ENCODE results near the gene PKD1L1. TPM values are rescaled to one million over a fixed set of nuclear protein-coding genes. Genes with fewer than 3 reads are reported as not detected.

PKD1L1 gene
- total RNA-seq, 1 experiment from 2014 or later: 0.17 TPM

DNA sequence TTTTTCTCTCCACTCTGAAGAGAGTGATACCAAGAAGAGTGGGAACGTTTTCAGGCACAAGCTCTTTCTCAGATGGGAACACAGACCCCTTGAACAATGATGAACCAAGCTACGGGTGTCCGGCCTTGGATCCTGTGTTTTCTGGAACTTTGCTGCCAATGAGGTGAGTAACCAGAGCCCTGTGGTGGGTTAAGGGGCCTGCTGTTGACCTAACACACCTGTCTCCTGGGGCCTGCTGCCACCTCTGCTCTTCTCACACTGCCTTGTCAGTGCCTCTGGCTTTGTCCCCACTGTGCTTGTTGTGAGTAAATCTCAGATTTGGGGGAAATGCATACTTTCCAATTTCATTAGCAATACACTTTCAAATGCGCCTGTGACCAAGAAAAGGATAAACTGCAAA is 1.4 kb upstream of the PKD1L1 start:
- Histone ChIP-seq H3K9me3 (ENCODE audit: control insufficient read depth in 1 of 2, insufficient read depth in 1 of 2, low read depth in 1 of 2, low read length in 2 of 2) (no peaks in the 10 kb centered on the region), H3K4me1 (ENCODE audit: control insufficient read depth in 1 of 2, insufficient read depth in 2 of 2, low read length in 2 of 2) (no peaks in the 10 kb centered on the region), H3K27me3 (ENCODE audit: insufficient read depth, low read length) (no peaks in the 10 kb centered on the region), H3K4me3 (replicated peaks in 1 of 2; ENCODE audit: low read depth in 1 of 2, low read length in 2 of 2) (no peak overlapping the region), H3K36me3 (ENCODE audit: control insufficient read depth in 1 of 2, insufficient read depth in 2 of 2, low read length in 2 of 2) (no peaks in the 10 kb centered on the region), H3K9ac (ENCODE audit: low read length) (no peak overlapping the region), H3K79me2 (ENCODE audit: insufficient read depth, low read length) (no peaks in the 10 kb centered on the region), H2AFZ (ENCODE audit: low read depth, low read length, poor library complexity, severe bottlenecking) (no peak overlapping the region), H3K9me2 (ENCODE audit: insufficient read depth) (no peaks in the 10 kb centered on the region), H3K4me2 (ENCODE audit: low read length) (no peak overlapping the region), H3K27ac (ENCODE audit: low read depth, low read length) (no peak overlapping the region), H4K20me1 (ENCODE audit: insufficient read depth) (no peaks in the 10 kb centered on the region)
- TF ChIP-seq POLR2A (IDR thresholded peaks at IDR 0.05; ENCODE audit: borderline replicate concordance, extremely low read depth, insufficient read depth, insufficient read length) (no peak), RAD21 (IDR thresholded peaks at IDR 0.05; ENCODE audit: low read depth) (no peak), ZNF274 (IDR thresholded peaks at IDR 0.05; ENCODE audit: low read depth, low read length) (no peak), YY1 (IDR thresholded peaks at IDR 0.05; ENCODE audit: extremely low read depth, insufficient replicate concordance, low read depth, low read length) (no peak), FOSL1 (IDR thresholded peaks at IDR 0.05; ENCODE audit: low read depth) (no peak), SP1 (IDR thresholded peaks at IDR 0.05; ENCODE audit: low read depth) (no peak), EZH2phosphoT487 (IDR thresholded peaks at IDR 0.05; ENCODE audit: borderline replicate concordance) (no peak), SIN3A (IDR thresholded peaks at IDR 0.05; ENCODE audit: low read depth) (no peak), TCF7L2 (IDR thresholded peaks at IDR 0.05; ENCODE audit: borderline replicate concordance, extremely low read depth, insufficient read depth, insufficient read length) (no peak), ELF1 (IDR thresholded peaks at IDR 0.05; ENCODE audit: borderline replicate concordance, low read depth) (no peak), ZFX (IDR thresholded peaks at IDR 0.05) (no peak), EGR1 (IDR thresholded peaks at IDR 0.05; ENCODE audit: low read depth) (no peak)
- TF ChIP-seq, protein P1, sequence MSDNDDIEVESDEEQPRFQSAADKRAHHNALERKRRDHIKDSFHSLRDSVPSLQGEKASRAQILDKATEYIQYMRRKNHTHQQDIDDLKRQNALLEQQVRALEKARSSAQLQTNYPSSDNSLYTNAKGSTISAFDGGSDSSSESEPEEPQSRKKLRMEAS (IDR thresholded peaks at IDR 0.05): no peak
- TF ChIP-seq, protein P2, sequence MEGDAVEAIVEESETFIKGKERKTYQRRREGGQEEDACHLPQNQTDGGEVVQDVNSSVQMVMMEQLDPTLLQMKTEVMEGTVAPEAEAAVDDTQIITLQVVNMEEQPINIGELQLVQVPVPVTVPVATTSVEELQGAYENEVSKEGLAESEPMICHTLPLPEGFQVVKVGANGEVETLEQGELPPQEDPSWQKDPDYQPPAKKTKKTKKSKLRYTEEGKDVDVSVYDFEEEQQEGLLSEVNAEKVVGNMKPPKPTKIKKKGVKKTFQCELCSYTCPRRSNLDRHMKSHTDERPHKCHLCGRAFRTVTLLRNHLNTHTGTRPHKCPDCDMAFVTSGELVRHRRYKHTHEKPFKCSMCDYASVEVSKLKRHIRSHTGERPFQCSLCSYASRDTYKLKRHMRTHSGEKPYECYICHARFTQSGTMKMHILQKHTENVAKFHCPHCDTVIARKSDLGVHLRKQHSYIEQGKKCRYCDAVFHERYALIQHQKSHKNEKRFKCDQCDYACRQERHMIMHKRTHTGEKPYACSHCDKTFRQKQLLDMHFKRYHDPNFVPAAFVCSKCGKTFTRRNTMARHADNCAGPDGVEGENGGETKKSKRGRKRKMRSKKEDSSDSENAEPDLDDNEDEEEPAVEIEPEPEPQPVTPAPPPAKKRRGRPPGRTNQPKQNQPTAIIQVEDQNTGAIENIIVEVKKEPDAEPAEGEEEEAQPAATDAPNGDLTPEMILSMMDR (IDR thresholded peaks at IDR 0.05 in 2 of 3, conservative IDR thresholded peaks at IDR 0.05 in 1 of 3; ENCODE audit: borderline replicate concordance in 1 of 3, insufficient read depth in 1 of 3, low read depth in 2 of 3, low read length in 2 of 3): no peak
- TF ChIP-seq, protein P3, sequence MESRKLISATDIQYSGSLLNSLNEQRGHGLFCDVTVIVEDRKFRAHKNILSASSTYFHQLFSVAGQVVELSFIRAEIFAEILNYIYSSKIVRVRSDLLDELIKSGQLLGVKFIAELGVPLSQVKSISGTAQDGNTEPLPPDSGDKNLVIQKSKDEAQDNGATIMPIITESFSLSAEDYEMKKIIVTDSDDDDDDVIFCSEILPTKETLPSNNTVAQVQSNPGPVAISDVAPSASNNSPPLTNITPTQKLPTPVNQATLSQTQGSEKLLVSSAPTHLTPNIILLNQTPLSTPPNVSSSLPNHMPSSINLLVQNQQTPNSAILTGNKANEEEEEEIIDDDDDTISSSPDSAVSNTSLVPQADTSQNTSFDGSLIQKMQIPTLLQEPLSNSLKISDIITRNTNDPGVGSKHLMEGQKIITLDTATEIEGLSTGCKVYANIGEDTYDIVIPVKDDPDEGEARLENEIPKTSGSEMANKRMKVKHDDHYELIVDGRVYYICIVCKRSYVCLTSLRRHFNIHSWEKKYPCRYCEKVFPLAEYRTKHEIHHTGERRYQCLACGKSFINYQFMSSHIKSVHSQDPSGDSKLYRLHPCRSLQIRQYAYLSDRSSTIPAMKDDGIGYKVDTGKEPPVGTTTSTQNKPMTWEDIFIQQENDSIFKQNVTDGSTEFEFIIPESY (IDR thresholded peaks at IDR 0.05; ENCODE audit: extremely low read depth, insufficient replicate concordance, low read length): no peak
- ChIA-PET POLR2A (no interaction called here), CTCF (no interaction called here), RAD21 (ENCODE audit: low non-redundant PET in 1 of 2, low total read pairs in 2 of 2, uncharacterized antibody in 2 of 2, unreplicated experiment in 2 of 2) (no interaction called here)
- no TSS peak for BruUV-seq (replicated peaks)
- ATAC-seq (no peak), DNase-seq (ENCODE audit: low read depth, low spot score) (no peak)
- intact Hi-C loops (cut with micrococcal nuclease): loop anchor here (10.0 kb wide), 1 partner anchor 1905 kb away; no protein-coding TSS in a partner anchor

Measured in HCT116 (cell line).